GM12878 (cell line): ENCODE results near the gene EPB41L4A.

Source experiments
- BRCA1 ChIP-seq: IDR thresholded peaks from 2 replicates; pipeline ENCODE4 v1.6.1; 2011; ENCODE audit warnings: low read depth, low read length, improper control_type of control experiment
- KDM1A ChIP-seq: fragments of 200-600 bp; sonication (generic); IDR thresholded peaks from 2 replicates; pipeline ENCODE4 v1.6.1; 2016; ENCODE audit warnings: borderline replicate concordance
- POLR2A ChIP-seq: IDR thresholded peaks from 2 replicates; pipeline ENCODE4 v1.6.1; 2011; ENCODE audit warnings: low read depth, mild to moderate bottlenecking, low read length
- POLR2AphosphoS5 ChIP-seq: IDR thresholded peaks from 2 replicates; pipeline ENCODE4 v1.6.1; 2011; ENCODE audit warnings: mild to moderate bottlenecking, low read length, inconsistent platforms
- RB1 ChIP-seq: fragments of 450-650 bp; formaldehyde crosslinking; IDR thresholded peaks from 2 replicates; pipeline ENCODE4 v1.6.1; 2017; ENCODE audit warnings: mild to moderate bottlenecking, borderline replicate concordance
- SMC3 ChIP-seq: IDR thresholded peaks from 2 replicates; pipeline ENCODE4 v1.6.1; 2011; ENCODE audit warnings: low read length, improper control_type of control experiment, borderline replicate concordance
- TAF1 ChIP-seq: IDR thresholded peaks from 2 replicates; pipeline ENCODE4 v1.6.1; 2011; ENCODE audit warnings: mild to moderate bottlenecking, low read depth, low read length, borderline replicate concordance
- ZBTB33 ChIP-seq: fragments of 450-650 bp; IDR thresholded peaks from 2 replicates; pipeline ENCODE4 v1.6.1; 2017; ENCODE audit warnings: mild to moderate bottlenecking
- ZBTB40 ChIP-seq: fragments of 450-650 bp; IDR thresholded peaks from 2 replicates; pipeline ENCODE4 v1.6.1; 2016; ENCODE audit warnings: mild to moderate bottlenecking, moderate library complexity, borderline replicate concordance
- TF ChIP-seq, protein P1 (sequence below), 3 experiments: IDR thresholded peaks in 2 of 3; conservative IDR thresholded peaks in 1 of 3; 2 replicates each; pipeline ENCODE4 v1.5.1; 2011; ENCODE audit warnings: low read depth in 3 of 3, low read length in 3 of 3, mild to moderate bottlenecking in 3 of 3, control low read depth in 2 of 3, moderate library complexity in 2 of 3, inconsistent platforms in 1 of 3, mixed read lengths in 1 of 3; ENCODE audit not compliant: control insufficient read depth in 2 of 3, insufficient read depth in 1 of 3; ENCODE audit errors: extremely low read depth in 1 of 3

- TF ChIP-seq, protein P1, sequence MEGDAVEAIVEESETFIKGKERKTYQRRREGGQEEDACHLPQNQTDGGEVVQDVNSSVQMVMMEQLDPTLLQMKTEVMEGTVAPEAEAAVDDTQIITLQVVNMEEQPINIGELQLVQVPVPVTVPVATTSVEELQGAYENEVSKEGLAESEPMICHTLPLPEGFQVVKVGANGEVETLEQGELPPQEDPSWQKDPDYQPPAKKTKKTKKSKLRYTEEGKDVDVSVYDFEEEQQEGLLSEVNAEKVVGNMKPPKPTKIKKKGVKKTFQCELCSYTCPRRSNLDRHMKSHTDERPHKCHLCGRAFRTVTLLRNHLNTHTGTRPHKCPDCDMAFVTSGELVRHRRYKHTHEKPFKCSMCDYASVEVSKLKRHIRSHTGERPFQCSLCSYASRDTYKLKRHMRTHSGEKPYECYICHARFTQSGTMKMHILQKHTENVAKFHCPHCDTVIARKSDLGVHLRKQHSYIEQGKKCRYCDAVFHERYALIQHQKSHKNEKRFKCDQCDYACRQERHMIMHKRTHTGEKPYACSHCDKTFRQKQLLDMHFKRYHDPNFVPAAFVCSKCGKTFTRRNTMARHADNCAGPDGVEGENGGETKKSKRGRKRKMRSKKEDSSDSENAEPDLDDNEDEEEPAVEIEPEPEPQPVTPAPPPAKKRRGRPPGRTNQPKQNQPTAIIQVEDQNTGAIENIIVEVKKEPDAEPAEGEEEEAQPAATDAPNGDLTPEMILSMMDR (IDR thresholded peaks at IDR 0.05 in 2 of 3, conservative IDR thresholded peaks at IDR 0.05 in 1 of 3; ENCODE audit: control insufficient read depth in 2 of 3, extremely low read depth in 1 of 3, insufficient read depth in 1 of 3, low read depth in 3 of 3, low read length in 3 of 3), result no peak
- no peak for TF ChIP-seq ZBTB33
- no peak for TF ChIP-seq POLR2AphosphoS5
- no peak for TF ChIP-seq KDM1A
- TF ChIP-seq TAF1, result no peak
- no peak for TF ChIP-seq SMC3
- no peak for TF ChIP-seq POLR2A
- no peak for TF ChIP-seq ZBTB40
- TF ChIP-seq RB1, result no peak
- TF ChIP-seq BRCA1, result no peak
These were observed 293.2 kb downstream of the EPB41L4A start for GRCh38 chr5:112125903-112126302.
